COLO829 (cell line): Measurements from ENCODE around the gene ACLY.
"Not testable (repeated sequence)": the region's sequence is repeated elsewhere in the genome, so short reads cannot be mapped to it uniquely, and the experiment has no call there.

ENCODE experiments used
- DNase-seq: peaks from one replicate; pipeline ENCODE4 v3.0.0; 2012; ENCODE audit warnings: low spot score

Gene ACLY

DNA sequence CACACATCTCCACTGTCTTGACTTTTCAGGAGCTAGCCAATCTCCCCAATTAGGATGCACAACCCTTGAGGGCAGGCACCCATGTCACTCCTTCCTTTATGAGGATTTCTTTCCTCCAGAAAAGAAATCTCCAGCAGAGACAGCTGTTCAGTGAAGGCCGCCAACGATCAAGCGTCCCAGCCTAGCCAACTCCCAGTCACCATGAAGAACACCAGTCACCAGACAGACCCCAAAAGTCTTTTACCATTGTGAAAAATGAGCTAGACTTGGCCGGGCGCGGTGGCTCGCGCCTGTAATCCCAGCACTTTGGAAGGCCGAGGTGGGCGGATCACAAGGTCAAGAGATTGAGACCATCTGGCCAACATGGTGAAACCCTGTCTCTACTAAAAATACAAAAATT is 88.8 kb downstream of the ACLY start:
- not testable (repeated sequence) for DNase-seq

DNA sequence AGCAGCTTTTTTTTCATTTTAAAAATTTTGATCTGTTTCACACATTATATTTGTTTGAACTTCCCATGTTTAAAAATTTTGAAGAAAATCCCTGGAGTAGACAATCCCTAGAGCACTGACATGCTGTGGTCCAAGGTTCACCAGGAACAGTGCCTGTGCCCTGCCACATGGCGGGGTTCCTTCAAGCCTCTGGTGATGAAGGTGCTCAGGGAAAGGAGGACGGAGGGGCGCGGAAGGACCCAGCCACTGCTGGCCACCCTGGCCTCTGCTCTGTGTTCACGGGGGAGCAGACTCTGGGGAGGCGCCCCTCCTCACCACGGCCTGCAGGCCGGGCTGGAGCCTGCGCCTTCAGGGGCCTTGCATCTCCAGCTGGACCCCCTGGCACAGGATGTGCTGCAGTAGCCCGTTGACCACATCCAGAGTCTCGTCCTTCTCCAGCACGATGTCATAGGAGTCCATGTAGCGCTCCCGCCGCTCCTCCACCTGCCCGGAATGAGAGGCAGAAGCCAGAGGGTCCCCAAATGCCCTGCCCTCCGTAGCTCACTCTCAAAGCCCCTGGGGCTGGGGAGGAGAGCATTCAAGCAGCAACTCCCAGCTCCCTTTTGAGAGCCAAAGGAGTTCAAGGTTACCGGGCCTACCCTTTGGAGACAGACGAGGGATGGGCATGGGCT is 93.4 kb downstream of the ACLY start:
- DNase-seq = no peak

DNA sequence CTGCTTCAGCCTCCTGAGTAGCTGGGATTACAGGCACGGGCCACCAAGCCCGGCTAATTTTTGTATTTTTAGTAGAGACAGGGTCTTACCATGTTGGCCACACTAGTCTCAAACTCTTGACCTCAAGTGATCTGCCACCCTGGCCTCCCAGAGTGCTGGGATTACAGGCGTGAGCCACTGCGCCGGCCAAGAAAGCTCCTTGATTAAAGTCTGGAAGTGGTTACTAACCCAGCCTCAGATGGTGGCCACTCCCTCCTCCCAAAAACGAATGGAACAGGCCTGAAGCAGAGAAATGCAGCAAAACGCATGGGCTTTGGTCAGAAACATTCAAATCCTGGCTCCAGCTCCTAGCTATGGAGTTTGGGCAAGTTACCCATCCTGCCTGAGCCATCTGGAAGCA is 94.7 kb downstream of the ACLY start:
- no peak for DNase-seq

DNA sequence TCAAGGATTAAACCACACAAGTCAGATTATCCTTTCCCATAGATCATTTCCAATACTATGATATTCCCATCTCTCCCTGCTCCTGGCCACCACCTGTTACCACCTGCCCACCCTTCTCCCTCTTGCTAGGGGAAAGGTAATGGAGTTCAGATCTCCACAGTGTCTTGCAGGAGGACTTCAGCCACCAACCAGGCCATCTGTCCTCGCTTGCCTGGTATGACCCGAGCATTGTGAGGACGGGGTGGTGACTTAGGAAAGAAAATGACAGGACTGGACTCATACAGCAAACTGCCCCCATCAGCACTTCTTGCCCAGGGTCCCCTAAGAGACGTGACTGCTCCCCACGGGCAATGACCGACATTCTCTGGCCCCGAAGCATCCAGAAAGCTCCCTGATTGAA is 95.2 kb downstream of the ACLY start:
- DNase-seq = no peak

DNA sequence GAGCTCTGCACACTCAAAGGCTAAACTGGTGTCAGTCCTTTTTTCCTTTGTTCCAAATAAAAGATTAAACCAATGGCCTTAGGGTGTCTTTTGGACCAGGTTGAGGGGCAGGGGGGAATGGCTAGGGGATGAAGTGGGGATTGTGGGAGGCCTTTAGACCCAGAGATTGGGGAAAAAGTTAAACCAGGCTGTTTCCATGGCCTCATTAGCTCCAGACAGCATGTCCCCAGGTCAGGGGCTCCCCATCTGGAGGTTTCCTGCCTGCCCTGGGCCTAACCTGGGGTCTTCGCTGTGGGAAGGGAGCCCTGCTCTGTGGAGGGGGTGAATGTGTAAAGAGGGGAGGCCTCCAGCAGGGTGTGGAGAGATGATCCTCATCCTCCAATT is 95.6 kb downstream of the ACLY start:
- DNase-seq = no peak

DNA sequence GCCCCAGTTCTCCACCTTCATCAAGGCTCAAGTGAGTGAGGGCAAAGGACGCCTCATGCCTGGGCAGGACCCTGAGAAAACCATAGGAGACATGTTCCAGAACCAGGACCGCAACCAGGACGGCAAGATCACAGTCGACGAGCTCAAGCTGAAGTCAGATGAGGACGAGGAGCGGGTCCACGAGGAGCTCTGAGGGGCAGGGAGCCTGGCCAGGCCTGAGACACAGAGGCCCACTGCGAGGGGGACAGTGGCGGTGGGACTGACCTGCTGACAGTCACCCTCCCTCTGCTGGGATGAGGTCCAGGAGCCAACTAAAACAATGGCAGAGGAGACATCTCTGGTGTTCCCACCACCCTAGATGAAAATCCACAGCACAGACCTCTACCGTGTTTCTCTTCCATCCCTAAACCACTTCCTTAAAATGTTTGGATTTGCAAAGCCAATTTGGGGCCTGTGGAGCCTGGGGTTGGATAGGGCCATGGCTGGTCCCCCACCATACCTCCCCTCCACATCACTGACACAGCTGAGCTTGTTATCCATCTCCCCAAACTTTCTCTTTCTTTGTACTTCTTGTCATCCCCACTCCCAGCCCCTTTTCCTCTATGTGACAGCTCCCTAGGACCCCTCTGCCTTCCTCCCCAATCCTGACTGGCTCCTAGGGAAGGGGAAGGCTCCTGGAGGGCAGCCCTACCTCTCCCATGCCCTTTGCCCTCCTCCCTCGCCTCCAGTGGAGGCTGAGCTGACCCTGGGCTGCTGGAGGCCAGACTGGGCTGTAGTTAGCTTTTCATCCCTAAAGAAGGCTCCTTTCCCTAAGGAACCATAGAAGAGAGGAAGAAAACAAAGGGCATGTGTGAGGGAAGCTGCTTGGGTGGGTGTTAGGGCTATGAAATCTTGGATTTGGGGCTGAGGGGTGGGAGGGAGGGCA is 96.3 kb downstream of the ACLY start:
- no peak for DNase-seq

DNA sequence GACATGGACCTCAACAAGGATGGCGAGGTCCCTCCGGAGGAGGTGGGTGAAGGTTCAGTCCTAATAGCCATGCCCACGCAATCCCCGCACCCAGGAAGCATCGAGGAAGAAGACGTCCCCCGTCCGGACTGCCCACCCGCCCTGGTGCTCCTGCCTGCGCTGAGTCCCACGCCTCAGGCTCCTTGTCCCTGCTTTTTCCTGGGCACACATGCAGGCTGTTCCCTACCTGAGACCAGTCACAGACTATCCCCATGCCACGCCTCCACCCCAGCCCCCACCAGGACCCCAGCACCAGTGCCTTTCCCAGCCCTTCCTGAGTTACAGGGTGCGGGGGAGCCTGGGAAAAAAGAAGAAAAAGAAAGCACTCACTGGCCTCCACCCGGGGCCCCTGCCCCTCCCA is 97.0 kb downstream of the ACLY start:
- DNase-seq = no peak

DNA sequence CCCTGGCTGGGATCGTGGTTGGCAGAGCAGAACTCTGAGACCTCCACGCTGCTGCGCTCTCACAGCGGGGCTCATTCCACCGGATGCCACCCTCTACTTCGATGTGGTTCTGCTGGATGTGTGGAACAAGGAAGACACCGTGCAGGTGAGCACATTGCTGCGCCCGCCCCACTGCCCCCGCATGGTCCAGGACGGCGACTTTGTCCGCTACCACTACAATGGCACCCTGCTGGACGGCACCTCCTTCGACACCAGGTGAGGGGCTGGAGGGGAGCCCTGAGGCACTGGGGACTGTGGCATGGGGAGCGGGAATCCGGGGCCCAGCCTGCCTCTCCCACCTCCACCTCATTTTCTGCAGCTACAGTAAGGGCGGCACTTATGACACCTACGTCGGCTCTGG is 100.7 kb downstream of the ACLY start:
- no peak for DNase-seq
